ENCODE data around the gene LEMD2.

DNA sequence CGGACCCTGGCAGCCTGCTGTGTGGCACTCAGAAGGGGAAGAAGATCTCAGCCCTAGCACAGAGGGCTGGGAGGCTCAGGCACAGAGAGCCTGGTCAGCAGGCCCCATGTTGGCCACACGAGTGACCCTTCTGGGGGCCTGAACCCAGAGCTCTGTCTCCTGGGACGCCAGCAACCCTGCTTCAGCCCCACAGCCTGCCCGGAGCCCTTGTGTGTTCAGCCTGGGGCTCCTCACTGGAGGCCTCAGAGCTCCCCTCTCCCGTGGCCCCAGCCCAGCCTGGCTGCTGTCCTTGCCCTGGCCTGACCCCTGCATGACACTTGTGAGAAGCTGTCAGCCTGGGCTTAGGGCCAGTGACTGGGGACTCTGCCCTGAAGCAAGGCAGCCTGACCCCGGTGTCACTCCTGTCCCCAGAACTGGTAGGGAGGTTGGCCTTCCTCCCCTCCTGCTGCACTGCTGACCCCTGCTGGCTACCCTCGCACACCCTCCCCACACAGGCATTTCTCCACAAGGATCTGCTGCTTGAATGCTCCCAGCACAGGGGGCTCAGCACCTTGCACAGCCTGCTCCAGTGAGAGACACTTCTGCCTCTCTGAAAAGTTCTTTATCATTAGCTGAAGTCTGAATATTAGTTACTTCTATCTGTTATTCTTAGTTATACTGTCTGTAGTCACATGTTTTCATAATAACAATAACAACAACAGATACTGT is 26.9 kb downstream of the LEMD2 start:
- no peak for TF ChIP-seq EZH2 (IDR thresholded peaks at IDR 0.05; ENCODE audit: borderline replicate concordance, low read depth, low read length, severe bottlenecking)
- TF ChIP-seq, protein P1, sequence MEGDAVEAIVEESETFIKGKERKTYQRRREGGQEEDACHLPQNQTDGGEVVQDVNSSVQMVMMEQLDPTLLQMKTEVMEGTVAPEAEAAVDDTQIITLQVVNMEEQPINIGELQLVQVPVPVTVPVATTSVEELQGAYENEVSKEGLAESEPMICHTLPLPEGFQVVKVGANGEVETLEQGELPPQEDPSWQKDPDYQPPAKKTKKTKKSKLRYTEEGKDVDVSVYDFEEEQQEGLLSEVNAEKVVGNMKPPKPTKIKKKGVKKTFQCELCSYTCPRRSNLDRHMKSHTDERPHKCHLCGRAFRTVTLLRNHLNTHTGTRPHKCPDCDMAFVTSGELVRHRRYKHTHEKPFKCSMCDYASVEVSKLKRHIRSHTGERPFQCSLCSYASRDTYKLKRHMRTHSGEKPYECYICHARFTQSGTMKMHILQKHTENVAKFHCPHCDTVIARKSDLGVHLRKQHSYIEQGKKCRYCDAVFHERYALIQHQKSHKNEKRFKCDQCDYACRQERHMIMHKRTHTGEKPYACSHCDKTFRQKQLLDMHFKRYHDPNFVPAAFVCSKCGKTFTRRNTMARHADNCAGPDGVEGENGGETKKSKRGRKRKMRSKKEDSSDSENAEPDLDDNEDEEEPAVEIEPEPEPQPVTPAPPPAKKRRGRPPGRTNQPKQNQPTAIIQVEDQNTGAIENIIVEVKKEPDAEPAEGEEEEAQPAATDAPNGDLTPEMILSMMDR (IDR thresholded peaks at IDR 0.05; ENCODE audit: extremely low read depth in 1 of 2, insufficient read depth in 1 of 2, low read depth in 1 of 2, low read length in 2 of 2): peak; percentile 31 to 40
